Uterus (tissue), 4 donors: ENCODE measurements around the gene KLK15. TPM values are rescaled to one million over a fixed set of nuclear protein-coding genes. Genes with fewer than 3 reads are reported as not detected.

Experiments used
- DNase-seq, 2 donors: peaks; one replicate each; pipeline ENCODE4 v3.0.0-alpha.2; 2019 to 2020
- H3K27ac ChIP-seq, 2 donors: fragments of 200-600 bp; sonication (generic); 1 replicate in 1 of 2; 2 replicates in 1 of 2; pipeline ENCODE4 v1.5.1; 2016 to 2018
- H3K27me3 ChIP-seq, 2 donors: fragments of 200-600 bp; sonication (generic); one replicate each; pipeline ENCODE4 v1.5.1; 2018 to 2019; ENCODE audit warnings: control low read depth in 1 of 2
- H3K36me3 ChIP-seq, 2 donors: fragments of 200-600 bp; sonication (generic); one replicate each; pipeline ENCODE4 v1.5.1; 2019; ENCODE audit warnings: control low read depth in 1 of 2
- H3K4me1 ChIP-seq, 2 donors: fragments of 200-600 bp; sonication (generic); one replicate each; pipeline ENCODE4 v1.5.1; 2018 to 2019; ENCODE audit warnings: control low read depth in 1 of 2
- H3K4me3 ChIP-seq, 2 donors: fragments of 200-600 bp; sonication (generic); 1 replicate in 1 of 2; 2 replicates in 1 of 2; pipeline ENCODE4 v1.5.1; 2018 to 2019; ENCODE audit warnings: mild to moderate bottlenecking in 1 of 2
- H3K9me3 ChIP-seq, 2 donors: fragments of 200-600 bp; sonication (generic); one replicate each; pipeline ENCODE4 v1.5.1; 2019; ENCODE audit warnings: control low read depth in 1 of 2
- CTCF ChIP-seq, 4 experiments: fragments of 200-600 bp in 2 of 4; fragments of 450-650 bp in 2 of 4; sonication (generic) in 2 of 4; IDR thresholded peaks; one replicate each; pipeline ENCODE4 v1.5.1; 2016 to 2019; ENCODE audit warnings: antibody characterized with exemption in 4 of 4, mild to moderate bottlenecking in 2 of 4, moderate library complexity in 1 of 4
- POLR2A ChIP-seq, 2 donors: fragments of 450-650 bp; IDR thresholded peaks; one replicate each; pipeline ENCODE4 v1.6.1; 2016; ENCODE audit warnings: antibody characterized with exemption in 2 of 2, mild to moderate bottlenecking in 1 of 2, moderate library complexity in 1 of 2
- intact Hi-C: fragments of 100-400 bp; cut with DNase I; formaldehyde crosslinking; loops from one replicate; pipeline ENCODE4 v1.15.1; 2023; ENCODE audit warnings: low total_unique reads
- total RNA-seq, 4 donors: library from RNA; depleted of rRNA in 3 of 4; stranded (reverse); fragments of >200 nt in 3 of 4; gene quantifications; one replicate each; pipeline versions ENCODE4 v1.1.0 to v1.2.4, GENCODE V29; 2014 to 2023
- donor health status: DM: yes; HTN: yes; CAD: no.

Gene KLK15
- total RNA-seq, 4 donors from 2014 or later, result not detected

- Histone ChIP-seq H3K4me1 (peaks cover 0 to under 1% of the 10 kb centered on the region in 2 donors), H3K27ac (no peak overlapping the region), H3K4me3 (no peak overlapping the region), H3K36me3 (no peaks in the 10 kb centered on the region), H3K9me3 (no peaks in the 10 kb centered on the region), H3K27me3 (no peaks in the 10 kb centered on the region)
- intact Hi-C loops, result no loop called here
- no peak for TF ChIP-seq POLR2A (IDR thresholded peaks at IDR 0.05)
- TF ChIP-seq CTCF (IDR thresholded peaks at IDR 0.05), result no peak
- DNase-seq, result no peak
These were observed 24.5 kb downstream of the KLK15 start for GRCh38 chr19:50808856-50809255.

DNA sequence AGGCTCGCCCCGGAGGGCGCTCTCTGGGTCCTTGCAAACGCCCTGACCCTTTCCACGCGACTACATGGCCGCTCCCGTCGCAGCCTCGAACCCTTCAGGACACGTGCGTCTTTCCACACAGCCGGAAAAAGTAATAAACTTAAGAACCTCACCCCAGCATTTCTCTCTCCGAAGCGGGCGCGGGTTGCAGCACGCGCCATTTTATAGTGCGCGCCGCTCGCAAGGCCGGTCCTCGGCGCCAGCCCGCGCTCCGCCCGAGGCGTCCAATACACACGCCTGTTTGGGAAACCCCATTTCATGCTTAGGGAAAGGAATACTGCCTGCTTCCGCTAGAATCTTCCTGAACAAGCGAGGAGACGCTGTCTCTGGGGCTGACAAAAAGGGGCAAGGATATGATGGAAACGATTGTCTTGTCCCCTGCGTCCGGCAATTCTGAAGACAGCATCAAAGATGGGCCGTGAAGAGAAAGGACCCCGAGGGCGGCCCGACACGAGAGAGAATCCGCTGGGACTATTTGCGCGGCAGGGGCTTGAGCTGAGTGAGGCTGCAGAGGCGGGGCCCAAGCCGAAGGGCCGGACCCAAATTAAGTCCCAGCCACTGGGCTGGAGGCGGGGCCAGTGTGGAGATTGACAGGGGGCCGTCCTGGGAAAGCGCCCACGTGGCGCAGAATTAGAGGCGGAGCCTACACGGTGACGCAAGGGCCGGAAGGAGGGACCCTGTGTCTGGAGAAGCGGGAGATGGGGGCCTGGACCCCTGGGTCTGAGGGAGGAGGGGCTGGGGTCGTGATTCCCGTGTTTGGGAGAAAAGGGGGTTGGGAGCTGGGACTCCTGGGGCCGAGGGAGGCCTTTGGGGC is 28.7 kb downstream of the KLK15 start:
- Histone ChIP-seq H3K9me3 (no peaks in the 10 kb centered on the region), H3K4me3 (peak overlapping the region; percentile 74 to 85), H3K36me3 (no peaks in the 10 kb centered on the region), H3K27ac (peak overlapping the region; percentile 97 to 98), H3K27me3 (no peaks in the 10 kb centered on the region), H3K4me1 (peaks cover 0 to 11% of the 10 kb centered on the region in 2 donors)
- DNase-seq, result peak; percentile 98 to 99
- intact Hi-C loops, result no loop called here
- TF ChIP-seq POLR2A (IDR thresholded peaks at IDR 0.05) (peak; percentile 6 to 42), CTCF (IDR thresholded peaks at IDR 0.05) (peak in 1 of 4 experiments; percentile 13)

GRCh38 chr19:50803633-50804419 is 29.5 kb downstream of the KLK15 start:
- no peak for TF ChIP-seq POLR2A (IDR thresholded peaks at IDR 0.05)
- TF ChIP-seq CTCF (IDR thresholded peaks at IDR 0.05), result no peak
- no peaks in the 10 kb centered on the region for H3K27me3 ChIP-seq
- no peaks in the 10 kb centered on the region for H3K9me3 ChIP-seq
- H3K4me3 ChIP-seq, result peak overlapping the region; percentile 74 to 85
- H3K4me1 ChIP-seq, result peaks cover 0 to 11% of the 10 kb centered on the region in 2 donors
- no peaks in the 10 kb centered on the region for H3K36me3 ChIP-seq
- intact Hi-C loops, result no loop called here
- peak overlapping the region; percentile 97 to 98 for H3K27ac ChIP-seq
- DNase-seq, result no peak

DNA sequence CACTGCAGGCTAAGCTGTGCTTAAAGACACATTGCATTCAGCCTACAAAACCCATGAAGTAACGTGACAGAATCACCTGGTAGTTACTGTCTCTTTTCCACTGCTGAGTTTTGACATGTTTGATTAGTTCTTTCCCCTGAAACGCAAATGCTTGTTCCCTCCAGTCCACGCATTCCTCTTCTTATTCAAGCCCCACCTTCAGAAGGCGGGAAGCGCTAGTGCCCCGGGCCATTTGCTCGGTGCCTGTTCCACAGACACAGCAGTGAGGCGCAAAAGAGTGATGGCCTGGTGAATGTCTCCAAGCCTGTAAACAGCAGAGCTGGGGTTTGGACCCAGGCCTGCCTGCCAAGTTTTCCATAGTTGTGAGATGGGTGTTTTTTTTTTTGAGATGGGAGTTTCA is 32.3 kb downstream of the KLK15 start:
- intact Hi-C loops, result no loop called here

More for the DNA sequence above, 32.3 kb downstream of the KLK15 start:
- Histone ChIP-seq H3K27ac (no peak overlapping the region), H3K36me3 (no peaks in the 10 kb centered on the region), H3K4me1 (peaks cover 0 to 11% of the 10 kb centered on the region in 2 donors), H3K27me3 (no peaks in the 10 kb centered on the region), H3K4me3 (no peak overlapping the region), H3K9me3 (no peaks in the 10 kb centered on the region)
- no peak for DNase-seq
- no peak for TF ChIP-seq POLR2A (IDR thresholded peaks at IDR 0.05)
- TF ChIP-seq CTCF (IDR thresholded peaks at IDR 0.05), result no peak
